GM18519 (cell line): Measurements from ENCODE around the gene DRAXIN.
"Not testable (repeated sequence)": the region's sequence is repeated elsewhere in the genome, so short reads cannot be mapped to it uniquely, and the experiment has no call there.

Experiments
- ATAC-seq: cut with Tn5 transposase; IDR thresholded peaks from one replicate; pipeline ENCODE4 v1.9.1; 2021; ENCODE audit warnings: mild to moderate bottlenecking, moderate library complexity; ENCODE audit not compliant: unreplicated experiment, low FRiP score

The DRAXIN gene

DNA sequence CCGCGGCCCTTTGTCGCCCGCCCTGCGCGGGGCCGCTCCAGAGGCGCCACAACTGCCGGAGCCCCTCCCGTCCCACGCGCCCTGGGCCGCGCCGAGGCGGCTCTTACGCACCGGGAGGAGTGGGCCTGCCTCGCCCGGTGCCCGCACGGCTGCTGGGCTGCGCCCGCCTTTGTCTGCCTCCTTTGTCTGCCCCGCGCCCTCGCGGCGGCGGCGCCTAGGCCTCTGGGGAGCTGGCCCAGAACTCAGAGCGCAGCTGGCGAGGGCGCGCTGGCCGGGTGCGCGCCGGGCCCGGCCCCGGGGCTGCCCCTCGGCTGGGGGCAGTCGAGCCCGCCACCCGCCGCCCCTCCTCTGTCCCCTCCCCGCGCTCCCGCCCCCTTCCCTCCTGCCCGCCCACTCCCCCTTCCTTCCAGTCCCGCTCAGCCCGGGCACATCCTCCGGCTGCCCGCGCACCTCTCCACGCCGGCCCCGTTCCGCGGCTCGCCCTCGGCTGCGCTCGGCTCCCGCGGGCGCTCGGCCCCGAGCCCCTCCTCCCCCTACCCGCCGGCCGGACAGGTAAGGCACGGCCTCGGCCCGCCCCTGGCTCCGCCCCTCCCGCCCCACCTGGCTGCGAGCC lies at the start of gene DRAXIN:
Gene DRAXIN, plus strand, starts transcription at position 409 of the 613 bp plus-strand sequence. CDS start 14,549 bp downstream, outside the sequence.
- no peak for ATAC-seq

GRCh38 chr1:11641776-11642305 lies 49.7 kb upstream of the DRAXIN start:
- no peak for ATAC-seq

GRCh38 chr1:11642418-11643017 lies 49.0 kb upstream of the DRAXIN start:
- ATAC-seq: not testable (repeated sequence)

DNA sequence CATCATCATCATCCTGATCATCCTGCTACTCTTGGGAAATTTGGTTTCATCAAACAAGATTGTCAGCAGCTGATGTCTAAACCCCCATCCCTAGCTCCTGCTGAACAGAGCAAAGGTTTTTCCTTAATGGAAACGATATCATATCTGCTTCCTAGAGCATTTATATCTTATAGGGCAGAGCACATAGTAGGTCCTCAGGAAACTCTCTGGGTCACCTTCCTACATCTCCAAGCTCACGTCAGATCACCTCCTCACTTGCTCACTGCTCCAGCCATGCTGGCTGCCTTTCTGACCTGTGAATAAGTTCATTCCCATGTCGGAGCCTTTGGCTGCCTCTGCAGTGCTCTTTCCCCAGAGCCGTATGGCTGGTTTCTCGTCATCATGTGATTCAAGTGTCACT lies 47.7 kb upstream of the DRAXIN start:
- no peak for ATAC-seq

DNA sequence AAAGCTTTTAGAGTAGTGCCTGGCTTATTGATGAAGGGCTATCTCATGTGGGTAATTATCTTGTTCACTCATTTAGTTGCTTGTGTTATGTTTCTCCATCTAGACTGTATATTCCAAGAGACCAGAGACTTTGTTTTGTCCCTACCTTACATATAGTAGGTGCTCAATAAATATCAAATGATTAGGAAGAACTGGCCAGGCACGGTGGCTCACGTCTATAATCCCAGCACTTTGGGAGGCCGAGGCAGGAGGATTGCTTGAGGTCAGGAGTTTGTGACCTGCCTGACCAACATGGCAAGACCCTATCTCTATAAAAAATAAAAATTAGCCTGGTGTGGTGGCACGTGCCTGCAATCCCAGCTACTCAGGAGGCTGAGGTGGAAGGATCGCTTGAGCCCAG lies 46.2 kb upstream of the DRAXIN start:
- no peak for ATAC-seq

DNA sequence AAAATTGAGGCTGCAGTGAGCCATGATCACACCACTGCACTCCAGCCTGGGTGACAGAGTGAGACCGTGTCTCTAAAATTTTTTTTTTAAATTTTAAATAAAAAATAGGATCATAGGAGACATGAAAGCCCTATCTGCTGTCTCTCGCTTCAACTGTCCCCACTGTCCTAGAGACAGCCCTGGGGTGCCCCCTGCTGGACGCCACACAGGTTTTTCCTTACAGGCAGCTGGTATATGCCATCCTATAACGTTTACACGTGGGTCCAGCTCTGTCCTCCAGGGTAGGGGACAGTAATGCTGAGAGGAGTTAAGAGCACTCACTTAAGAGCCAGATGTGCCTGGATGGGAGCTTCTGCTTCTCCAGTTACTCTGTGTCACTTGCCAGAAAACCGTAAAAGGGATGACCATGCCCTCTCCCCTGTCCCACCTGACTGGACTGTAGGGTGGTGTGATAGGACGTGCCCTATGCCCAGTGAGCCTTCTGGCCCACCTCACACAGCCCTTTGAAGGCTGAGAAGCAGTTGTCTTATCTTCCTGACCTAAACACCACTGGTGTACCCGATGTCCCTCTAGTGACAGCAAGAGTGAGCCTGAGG lies 45.7 kb upstream of the DRAXIN start:
- ATAC-seq: no peak

GRCh38 chr1:11646317-11646716 lies 45.2 kb upstream of the DRAXIN start:
- ATAC-seq: no peak

DNA sequence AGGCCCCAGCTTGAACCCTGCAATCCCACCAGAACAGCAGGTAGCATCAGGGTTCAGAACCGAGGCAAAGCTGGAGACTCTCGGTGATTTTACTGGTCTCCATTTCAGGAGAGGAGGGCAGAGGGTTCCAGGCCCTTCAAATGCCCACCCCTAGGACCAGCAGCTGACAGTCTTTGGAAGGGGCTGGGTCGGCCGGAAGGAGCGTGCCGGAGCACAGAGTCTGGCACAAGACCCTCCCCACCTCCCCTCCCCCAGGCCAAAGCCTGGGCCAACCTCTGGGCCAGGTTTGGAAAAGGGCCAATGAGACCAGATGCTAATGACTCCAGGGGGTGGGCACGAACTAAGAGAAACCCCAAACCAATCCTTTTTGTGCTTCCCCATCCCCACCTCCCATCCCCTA lies 44.2 kb upstream of the DRAXIN start:
- no peak for ATAC-seq

DNA sequence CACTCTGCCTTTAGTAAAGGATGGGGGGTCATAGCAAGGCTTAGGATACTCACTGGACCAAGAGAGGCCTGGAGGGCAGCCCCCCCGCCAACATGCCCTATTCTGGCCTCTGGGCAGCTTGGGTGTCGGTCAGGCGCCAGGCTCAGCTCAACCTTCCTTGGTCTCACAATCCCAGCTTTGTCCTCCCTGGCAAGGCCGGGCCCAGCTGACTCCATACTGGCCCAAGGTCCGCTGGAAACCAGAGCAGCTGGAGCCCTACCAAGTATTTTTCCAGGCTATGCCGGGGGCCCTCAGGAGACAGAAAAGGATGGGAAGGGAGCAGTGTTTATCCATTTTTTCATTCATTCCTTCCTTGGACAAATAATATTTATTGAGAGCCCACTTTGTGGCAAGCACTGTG lies 43.5 kb upstream of the DRAXIN start:
- no peak for ATAC-seq

DNA sequence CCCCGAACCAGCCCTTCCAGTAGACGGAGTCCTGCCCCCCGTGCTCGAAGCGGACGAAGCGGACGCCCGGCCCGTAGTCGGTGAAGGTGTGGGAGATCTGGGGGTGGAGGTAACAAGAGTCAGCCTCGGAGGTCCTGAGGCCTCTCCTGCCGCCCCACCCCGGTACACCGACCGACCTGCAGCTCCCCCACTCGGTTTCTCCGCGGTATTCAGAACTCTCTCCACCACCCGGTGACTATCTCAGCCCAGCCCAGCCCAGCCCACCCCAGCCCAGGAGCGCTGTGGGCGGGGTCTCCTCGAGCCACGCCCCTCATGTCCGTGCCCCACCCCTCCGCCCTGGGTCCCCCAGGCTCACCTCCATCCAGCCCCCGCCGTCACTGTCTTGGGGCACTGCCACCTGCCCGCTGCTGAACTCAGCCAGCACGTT lies 42.8 kb upstream of the DRAXIN start:
- ATAC-seq: no peak

DNA sequence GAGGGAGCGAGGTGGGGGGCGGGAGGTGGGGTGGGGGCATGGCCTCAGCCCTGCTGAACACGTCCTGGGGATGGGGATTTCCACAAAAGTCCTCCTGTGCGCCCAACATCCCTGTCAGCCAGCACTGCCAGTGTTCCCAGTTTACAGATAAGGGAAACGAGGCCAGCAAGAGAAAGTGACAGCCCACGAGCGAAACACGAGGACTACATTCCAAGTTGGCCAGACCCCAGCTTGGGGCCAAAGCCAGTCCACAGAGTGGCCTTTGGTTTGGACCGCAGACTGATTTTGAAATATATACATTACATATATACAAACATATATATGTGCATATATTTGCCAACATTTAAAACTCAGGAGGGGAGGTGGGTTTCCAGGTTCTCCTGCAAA lies 42.3 kb upstream of the DRAXIN start:
- ATAC-seq: no peak

DNA sequence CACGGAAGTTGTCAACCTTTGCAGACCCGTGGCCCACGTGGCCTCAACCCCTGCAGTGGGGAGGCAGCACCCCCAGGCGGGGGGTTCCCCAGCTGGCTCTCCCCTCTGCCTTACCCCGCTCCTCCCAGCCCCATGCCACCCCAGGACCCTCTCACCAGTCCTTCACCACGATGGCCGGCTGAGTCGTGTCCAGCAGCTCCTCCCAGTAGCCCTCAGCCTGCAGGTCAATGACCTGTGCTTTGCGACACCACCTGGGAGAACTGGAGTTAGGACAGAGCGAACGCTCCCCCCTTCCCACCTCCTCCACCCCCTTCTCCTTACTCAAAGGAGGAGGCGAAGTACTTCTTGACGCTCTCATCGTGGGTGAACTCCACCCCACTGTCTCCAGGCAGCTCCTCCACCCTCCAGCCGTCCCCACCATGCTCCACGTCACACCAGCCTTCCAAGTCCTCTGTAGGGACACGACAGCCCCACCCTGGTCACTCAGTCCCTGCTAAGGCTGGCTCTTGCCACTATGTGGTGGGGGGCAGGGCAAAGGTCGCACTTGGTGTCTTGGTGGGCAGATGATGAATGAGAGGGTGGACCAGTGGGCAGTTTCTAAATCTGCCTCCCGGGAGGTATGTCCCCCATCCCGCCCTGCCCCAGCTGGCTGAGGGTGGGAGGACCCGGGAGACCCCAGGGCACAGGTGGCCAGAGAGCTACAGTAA lies 41.7 kb upstream of the DRAXIN start:
- ATAC-seq: no peak

GRCh38 chr1:11650331-11650991 lies 41.0 kb upstream of the DRAXIN start:
- ATAC-seq: no peak

DNA sequence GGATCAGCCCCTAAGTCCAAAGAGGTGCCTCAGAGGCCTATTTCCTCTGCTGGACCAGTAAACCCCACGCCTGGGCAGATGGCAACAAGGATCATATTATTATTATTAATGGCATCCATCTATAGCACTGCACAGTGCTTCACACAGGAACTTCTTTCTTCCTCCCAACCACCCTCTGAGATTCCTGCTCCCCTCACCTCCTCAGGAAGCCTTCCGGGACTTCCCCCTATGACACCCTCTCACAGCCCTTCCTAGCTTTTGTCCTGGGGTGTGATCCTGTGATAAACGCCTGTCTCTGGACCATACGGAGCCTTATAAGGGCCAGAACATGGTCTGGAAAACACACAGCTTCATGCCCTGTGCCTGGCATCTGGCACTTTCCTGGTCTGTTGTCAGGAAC lies 40.5 kb upstream of the DRAXIN start:
- ATAC-seq: no peak

DNA sequence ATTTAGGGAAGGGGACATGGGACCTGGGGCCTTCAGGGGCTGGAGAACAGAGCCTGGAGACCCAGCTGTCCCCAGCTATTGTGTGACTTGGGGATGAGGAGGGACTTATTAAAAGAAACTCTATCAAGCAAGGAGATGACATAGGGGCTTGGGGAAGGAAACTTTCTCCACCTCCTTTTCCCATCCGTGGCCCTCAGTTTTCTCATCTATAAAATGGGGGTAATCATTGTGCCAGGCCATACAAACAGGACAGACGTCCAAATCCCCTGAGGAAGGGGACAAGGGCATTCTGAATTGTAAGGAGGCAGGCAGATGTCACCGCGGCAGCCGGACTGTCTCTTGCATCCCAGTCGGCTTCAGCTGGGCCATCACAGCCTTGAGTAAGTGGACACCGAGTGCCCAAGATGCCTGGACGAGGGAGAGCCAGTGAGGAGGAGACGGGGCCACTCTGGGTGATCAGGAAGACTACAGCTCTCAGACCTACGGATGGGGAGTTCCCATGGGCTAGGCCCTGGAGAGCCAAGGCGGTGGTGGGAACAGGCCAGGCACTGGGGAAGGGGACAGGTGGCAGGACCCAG lies 39.2 kb upstream of the DRAXIN start:
- ATAC-seq: no peak

DNA sequence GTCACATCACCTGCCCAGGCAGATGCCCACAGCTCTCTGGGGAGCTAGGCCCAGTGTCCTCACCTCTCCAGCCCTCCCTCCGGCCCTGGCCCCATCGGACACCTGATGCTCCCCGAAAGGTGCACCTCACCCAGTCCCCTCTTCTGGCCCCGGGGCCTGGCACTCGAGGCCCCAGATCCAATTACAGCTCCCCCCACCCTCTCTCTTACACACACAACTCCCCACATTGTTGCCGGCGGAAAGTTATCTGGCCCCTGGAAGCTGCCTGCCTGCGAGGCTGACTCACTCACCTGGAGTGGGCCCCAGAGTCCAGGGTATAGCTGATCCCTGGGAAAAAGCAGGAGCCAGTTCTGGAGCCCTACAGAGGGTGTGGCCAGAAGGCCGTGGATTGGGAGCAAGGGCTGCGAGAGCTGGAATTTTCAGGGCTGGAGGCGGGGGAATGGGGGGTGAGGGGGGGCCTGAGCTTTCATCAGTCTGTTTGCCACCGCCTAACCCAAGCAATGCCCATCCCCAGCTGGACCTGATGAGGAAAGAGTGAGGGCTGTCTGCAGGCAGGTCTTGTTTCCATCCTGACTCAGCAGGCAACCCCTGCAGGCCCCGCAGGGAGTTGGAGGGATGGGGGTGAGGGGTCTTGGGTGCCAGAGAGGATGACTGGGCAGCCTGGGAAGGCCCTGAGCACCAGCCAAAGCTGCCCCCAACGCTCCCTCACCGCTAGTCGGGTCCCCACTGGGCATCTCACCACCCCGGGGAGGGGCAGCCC lies 38.2 kb upstream of the DRAXIN start:
- no peak for ATAC-seq

GRCh38 chr1:11653861-11654136 lies 37.7 kb upstream of the DRAXIN start:
- no peak for ATAC-seq

- no peak for ATAC-seq
Observed at GRCh38 chr1:11654137-11654938, 37.2 kb upstream of the DRAXIN start, which contains the start of the genes FBXO2 and FBXO44. Gene FBXO2 (minus strand): TSS chr1:11654429. CDS start chr1:11654340, 89 bp downstream. Gene FBXO44 (plus strand): TSS chr1:11654877. CDS start chr1:11655836, 959 bp downstream.
